Stimulated activated CD4-positive, alpha-beta T cell treated with anti-CD3 and anti-CD28 coated beads, TNF-alpha, amount 100 ng/mL, for 24 hours (primary cell): Measurements from ENCODE around the gene ZNF521.

Experiments
- DNase-seq, 3 experiments: peaks; one replicate each; pipeline ENCODE4 v3.0.0-alpha.2; 2020; ENCODE audit warnings: low read depth in 3 of 3

ZNF521 gene

DNA sequence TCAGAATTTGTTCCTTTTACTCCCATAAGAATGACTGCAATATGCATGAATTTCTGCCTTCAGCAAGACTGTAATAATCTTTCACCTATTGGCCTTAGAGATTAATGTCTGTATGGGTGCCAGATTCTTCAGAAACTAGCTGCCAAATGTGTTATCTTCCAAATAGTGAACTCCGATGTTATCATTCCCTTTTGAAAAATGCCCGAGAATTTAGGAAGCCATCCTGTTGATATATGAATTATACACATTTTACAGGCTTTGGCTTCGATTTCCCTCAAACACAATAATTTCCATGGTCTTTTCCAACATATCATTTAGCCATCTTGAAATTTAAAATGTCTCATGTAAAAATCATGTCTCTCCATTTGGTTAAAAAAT lies 101.5 kb downstream of the ZNF521 start:
- no peak for DNase-seq

DNA sequence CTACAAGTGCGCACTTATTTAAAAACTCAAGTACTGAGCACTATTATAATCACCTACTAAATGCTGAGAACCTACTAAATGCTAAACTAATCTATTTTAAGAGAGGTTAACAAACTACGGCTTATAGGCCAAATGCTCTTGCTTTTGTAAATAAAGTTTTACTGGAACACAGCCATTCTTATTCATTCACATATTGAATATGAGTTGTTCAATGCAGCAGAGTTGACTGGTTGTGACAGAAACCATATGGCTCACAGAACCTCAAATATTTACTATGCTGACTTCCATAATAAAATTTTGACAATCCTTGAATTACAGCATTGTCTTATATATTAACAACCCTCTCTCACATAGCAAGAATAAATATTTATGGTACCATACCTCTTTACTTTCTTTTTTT lies 103.2 kb downstream of the ZNF521 start:
- DNase-seq: no peak

DNA sequence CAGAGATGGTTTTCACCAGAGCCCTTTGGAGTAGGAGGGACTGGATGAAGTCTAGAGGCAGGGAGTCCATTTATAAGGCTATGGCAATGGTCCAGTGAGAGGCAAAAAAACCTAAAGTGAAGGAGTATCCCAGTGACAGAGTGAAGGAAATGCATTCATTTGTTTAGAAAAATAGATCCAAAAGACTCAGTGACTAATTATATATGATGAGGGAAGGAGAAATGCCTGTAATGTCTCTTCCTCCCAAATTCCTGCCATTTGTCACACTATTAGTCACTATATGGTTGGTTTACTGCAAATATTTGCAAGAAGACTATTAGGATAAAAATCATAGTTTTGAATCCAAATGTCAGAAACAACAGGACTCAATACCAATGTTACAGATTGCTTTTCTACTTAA lies 104.2 kb downstream of the ZNF521 start:
- no peak for DNase-seq

DNA sequence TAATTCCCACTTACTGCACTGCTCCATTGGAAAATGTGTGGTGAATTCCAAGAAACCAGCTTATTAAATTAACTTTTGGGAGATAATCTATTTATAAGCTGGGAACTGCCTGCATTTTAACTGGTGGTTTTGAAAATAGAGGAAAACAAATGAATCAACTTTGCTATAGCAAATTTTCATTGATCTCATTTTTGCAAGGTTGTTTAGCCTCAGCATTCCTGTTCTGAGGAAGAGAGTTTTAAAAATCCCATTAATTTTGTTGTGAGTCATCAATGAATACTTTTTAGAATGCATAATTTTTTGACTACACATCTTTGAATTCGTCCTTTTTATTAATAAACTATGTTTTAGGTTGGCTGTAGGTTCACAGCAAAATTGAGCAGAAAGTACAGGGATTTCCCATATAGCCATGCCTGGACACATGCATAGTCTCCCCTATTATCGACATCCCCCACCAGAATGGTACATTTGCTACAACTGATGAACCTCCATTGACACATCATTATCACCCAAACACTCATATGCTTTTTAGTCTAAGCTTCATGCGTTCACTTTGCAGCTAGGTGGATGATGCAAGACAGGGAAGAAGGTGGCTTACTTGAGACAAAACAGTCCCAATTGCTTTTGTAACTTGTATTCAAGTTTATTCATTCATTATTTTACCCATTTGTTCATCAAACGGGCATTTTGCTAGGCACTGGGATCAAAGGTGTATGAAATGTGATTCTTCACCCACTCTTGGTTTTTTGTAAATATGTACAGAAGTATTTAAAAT lies 106.9 kb downstream of the ZNF521 start:
- DNase-seq: no peak

DNA sequence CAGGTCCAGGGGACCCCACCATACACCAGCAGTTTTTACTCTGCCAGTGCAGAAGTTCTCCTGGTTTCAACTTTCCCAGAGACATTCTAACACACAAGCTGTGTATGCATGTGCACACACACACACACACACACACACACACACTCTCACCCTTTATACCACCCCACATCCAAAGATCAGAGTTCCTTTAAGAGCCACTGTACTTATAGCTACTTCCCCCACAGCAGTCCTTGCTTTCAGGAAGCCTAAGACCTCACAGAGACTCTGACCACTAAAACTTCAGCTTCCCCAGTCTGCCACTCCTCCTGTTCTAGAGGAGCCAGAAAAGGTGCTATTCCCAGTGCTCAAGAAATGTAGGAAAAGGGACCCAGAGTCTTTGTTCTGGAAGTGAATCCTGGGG lies 107.8 kb downstream of the ZNF521 start:
- DNase-seq: no peak

DNA sequence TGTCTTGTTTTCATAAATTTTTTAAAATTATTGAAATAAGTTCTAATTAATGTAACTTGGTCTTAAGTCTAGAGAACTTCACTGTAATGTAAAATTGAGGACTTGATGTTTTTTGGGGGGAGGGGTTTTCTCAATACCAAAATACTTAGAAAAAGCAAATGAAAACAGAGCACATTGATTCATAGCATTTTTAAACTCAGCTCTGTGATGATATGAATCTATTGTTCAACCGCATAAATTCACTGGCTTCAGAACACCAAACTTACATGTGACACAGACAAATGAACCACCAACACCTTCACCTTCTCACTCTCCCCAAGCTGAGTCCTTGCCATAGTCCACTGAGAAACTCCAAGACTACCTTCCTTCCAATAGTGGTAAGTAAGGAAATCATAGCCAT lies 108.2 kb downstream of the ZNF521 start:
- no peak for DNase-seq

DNA sequence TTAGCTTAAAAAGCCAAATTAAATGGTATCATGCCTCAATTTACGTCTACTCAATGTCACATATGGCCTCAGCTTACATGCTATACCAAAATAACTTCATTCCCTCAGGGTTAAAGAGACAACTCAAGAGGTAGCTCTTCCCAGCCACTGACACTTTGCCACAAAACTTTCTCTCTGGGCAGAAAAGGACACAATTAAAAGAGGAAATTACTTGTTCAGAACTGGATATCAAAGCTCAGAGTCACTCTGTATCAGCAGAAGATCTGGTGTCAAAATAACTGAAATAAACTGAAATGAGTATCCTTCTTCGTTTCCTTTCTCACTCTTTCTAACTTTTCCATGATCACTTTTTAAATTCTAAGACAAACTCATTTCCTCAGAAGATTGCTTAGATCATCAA lies 108.7 kb downstream of the ZNF521 start:
- DNase-seq: no peak

DNA sequence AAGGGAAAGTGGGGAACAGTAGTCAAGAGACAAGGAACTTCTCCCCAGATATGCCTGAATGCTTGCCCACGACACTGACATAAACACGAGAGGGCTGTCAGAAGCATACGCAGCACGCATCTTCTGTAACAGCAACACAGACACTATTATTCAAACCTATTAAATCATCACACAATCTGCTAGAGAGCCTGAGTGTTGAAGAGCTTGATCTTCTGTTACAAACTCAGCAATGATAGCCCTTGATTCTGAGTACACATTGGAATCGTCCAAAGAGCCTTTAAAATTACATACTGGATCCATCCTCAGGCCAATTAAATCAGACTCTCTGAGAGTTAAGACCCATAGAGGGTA lies 111.6 kb downstream of the ZNF521 start:
- no peak for DNase-seq

DNA sequence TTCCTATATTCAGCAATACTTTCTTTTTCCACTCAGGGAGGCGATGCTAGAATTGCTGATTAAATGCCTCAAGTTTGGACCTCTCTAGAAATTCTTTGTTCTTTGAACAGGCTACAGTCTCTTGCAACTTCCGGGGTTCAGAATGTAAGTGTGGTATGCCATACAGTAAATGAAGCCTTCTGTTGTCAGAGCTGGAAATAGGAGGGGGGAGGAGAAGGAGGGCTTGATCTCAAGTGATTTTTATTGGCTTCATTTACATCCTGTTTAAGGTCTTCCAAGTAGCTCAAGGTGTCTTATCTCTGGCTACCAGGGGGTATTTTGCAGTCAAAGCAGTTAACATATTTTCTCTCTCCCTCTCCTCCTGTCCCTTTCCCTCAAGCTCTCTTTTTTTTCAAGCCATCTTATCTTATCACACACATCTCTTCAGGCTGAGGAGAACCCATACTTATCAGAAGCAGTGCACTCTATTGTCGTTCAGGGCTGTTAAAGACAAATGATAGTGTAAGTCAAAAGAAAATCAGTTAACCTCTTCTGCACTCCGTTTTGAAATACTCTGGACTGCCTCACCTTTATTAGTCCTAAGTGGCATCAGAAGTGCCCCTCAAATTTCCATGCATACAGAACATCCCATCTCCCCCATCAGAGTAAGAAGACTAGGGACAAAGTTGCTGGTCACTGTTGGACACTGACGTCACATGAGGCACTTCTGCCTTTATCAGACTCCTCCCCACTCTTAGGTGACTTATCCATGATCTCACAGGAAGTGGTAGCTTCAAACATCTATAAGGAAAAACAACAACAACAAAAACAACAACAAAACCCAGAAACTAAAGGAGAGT lies 112.2 kb downstream of the ZNF521 start:
- DNase-seq: no peak

DNA sequence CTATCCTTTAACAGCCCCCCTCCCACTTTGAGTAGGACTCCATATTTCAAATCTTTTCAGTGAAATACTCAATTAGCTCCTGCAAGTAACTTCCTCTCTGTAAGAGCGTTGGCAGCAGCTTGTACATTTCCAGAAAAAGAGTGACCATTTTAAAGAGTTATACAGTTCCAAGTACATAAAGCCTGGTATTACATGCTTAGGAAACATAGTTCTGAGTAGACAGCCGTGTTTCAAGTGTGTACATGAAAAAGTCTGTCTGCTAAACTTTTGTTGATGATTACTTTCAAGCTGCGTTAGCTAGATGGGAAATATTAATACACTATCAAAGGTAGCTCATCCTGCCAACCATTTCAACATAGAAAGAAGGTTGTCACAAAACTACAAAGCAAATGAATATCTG lies 112.8 kb downstream of the ZNF521 start:
- no peak for DNase-seq

DNA sequence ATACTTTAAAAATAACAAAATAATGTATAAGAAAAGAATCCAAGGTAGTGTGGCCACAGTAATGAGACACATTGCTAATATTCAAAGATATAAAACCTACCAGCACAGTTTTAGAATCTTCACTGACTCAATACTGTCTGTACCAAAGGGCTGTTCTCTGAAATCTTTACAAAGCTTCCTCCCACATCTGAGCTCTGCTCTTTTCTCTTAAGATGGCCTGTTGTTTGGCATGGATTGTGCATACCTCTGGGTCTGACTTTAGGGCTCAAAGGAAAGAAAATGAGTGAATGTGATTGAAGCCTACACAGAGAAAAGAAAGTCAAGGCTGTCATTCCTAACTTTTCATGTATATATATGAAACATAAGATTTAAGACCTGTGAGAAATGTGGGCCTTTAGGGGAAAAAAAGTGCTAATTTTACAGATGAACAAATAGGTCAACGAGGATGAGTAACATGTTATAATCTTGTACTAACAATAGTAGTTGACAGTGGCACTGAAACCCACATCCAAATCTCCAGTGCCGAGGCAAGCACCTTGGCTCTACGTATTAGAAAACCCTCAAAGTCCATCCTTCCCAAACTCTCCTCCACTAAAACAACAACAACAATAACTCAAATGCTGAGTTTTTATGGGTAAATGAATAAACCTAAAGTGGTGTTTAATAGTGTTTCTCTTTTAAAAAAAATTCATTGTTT lies 114.2 kb downstream of the ZNF521 start:
- DNase-seq: no peak

DNA sequence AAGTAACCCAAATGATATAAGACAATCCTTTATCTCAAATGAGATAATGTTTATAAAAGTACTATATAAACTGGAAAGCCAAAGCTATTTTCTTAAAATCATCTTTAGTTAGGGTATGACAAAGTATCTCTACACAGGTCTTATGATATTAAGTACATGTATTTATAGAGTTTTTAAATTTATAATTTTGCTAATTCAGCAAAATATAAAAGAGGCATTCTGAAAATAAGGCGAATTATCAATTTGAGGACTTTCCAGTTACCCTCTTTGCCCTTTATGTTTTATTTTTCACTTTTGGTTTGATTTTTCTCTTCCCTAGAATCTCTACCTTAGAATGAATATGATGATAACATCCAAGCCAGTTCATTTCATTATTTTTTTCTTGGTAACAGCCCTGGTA lies 115.2 kb downstream of the ZNF521 start:
- no peak for DNase-seq

DNA sequence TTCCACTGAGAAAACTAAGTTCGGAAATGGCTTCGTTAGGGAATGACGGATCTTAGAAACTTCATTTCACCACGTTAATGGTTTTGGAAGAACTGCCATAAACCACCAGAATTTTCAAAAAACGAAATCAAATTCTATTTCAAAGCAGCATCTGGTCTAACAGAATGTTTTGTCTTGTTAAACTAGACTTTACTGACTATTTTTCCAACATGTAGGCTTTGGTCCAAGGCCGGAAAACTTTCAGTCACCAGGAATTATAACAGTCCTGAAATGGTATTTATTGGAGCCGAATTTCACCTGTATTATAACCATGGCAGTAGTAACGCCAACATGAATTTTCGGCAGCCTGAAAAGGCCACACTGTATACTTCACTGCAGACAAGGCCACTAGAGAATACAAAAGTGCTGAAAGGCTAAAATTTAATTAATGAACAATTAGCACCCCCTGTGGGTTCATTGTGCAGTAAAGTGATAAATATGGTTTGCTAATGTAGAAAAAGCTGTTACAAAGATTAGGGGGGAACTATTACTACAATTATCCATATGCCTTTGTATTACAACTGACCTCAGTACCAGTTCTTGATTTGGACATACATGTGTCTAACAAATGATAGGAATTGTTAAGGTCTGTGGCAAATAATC lies 116.4 kb downstream of the ZNF521 start:
- DNase-seq: no peak

DNA sequence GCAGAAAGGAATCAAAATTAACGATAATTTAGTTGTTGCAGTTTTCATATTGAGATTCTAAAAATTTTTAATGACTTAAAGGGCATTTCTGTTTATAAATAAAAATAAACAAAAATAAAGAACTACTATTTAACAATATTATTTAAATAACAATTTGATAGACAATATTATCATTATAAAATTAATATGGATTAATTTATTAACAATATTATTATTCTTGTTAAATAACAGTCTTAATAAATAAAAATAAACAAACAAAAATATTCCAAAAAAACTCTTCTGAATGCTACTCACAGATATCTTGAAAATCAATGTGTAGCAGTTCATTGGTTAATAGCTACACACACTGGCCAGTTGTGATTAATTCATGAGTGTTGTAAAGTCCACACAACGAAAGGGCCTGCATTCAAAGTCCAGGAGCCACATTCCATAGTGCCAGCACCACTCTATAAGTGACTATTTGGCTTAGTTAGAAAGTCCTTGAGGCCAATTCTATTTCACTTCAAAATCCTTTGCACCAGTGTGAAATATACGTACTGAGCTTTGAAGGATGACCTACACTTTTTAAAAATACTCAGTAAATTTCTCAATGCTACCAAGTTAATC lies 117.1 kb downstream of the ZNF521 start:
- DNase-seq: no peak

DNA sequence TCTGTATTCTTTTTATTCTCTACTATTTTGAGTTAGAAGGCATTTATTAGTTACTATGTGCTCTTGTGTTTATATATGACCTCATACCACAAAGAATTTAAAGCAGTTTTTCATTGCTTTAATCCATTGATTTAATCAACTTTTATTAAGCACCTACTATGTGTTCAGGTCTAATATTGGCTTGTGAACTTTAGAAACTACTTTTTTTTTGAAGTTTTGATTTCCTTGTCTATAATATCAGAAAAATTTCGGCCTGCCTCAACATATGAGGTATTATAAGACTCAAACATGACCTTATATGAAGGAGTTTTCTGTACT lies 117.7 kb downstream of the ZNF521 start:
- no peak for DNase-seq

DNA sequence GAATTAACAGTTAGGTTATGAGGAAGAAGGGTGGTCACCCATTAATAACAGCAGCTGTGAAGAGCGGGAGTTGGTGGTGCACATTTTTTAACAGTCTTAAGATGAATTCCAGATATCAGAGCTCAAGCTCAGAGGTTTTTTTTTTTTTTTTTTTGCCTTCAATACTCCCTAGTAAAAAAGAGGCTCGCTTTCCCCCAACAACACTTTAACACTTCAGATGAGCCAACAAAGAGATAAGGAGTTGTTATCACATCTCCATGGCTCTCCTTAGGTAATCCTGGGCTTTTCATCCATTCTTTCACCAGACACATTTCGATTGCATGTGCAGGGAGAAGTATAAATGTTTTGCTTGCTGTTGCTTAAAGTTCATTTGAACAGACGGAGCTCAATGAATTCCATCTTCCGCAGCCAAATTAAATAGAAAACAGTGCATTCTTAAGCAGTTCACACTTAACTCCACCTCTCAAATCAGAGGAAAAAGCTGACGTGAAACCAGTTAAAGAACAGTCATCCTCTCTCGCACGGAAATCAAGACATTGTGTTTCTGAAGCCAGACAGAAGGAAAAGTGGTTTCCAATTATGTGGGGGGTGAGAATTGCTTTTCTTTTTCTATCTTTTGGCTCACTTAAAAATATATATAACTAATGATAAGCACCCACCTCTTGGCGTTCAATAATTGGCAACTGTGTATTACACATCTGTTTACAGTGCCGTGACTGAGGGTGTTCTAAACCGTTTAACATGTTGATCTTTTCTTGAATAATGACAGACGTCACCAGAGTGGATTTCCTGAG lies 118.2 kb downstream of the ZNF521 start:
- no peak for DNase-seq

DNA sequence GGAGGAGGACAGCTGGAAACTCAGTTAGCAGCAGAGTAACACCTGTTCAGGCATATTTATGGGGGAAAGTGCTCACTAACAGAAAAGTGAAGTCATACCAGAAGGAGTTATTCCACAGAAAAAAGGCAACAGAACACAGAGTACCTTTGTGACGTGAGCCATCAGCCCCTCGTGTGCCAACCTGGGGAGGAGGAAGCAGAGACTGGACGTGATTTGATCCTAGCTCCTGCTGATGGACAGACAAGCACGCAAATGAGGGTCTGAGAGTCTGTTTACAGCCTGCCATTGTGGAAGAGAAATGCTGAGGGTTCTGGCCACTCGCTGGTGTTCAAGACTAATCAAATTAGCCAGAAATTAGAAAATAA lies 120.7 kb downstream of the ZNF521 start:
- DNase-seq: no peak

DNA sequence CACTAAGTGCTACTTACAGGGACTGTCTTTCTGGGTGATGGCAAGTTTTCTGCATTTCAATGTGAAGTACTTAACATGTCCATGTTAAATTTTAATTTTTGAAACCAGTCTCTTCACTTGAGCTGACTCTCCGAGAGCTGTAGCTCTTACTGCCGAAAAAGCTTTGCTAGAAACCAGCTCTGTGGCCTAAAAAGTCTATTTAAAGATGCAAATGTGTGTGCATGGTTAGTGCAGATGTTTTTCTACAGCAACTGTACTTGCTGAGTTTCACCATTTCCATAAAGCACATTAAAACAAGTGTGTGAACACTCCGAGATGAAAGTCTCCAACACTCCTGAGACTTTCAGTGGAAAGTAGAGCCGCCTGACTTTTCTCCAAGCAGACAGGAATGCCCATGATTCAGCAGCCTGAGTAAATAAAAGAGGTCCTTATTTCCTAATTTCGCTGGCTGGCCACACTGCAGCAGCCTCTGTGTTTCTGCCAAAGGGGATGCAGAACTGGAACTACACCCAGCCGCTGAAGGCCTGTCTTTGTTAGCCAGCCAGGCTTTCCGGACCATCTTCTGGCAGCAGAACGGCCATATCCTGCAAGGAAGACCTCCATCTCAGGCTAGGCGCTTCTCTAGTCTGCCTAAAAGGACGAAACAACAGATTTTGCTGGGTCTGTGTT lies 121.2 kb downstream of the ZNF521 start:
- no peak for DNase-seq

DNA sequence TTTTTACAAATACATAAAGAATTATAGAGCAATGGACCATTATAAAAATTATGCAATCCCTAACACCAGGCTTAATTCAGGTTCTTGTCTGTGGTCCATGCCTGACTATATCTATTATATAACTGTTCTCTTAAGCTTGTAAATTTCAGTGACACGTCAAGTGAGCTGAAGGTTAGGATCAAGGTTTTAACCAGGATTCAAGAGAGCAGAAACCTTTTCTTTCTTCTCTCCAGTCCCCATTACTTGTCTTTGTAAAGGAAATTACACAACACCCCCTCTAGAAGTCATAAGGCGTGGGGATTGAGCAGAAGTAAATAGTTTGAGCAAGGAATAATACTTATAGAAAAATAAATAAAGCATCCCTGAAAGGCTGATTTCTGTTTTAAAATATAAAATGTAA lies 122.0 kb downstream of the ZNF521 start:
- DNase-seq: no peak

DNA sequence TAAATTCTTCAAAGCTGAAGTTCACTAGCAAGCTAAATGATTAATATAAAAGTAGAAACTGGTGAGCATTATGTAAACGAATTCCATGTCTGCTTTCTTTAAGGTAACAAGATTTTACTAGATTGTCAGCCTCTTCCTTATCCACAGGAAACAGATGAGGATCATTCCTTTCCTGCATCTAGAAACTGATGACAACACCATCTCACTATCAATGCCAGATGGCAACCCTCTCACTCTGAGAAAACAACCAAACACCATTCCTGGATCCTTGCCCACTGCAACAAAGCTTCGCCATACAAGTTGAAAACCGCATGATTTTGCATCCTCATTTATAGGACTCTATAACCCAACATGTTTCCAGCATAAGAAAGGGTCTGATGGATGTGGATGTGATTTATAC lies 122.9 kb downstream of the ZNF521 start:
- DNase-seq: no peak

DNA sequence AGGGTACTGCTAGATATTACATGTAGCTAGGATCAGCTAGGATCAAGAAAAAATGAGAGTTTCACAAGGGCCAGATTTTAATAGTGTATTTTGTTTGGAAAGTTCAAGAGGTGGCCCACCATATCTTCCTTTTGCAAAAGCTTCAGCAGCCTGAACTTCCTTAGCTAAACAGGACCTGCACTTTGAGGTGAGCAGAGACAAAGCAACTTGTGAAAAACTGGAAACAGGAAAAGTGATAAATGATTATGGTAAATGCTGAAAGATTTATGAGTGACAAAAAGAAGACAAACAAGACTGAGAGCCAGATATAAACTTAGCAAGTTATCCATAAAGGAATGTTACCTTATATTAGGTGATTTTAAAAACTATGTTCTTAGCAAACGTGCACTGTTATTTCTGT lies 123.6 kb downstream of the ZNF521 start:
- no peak for DNase-seq
